IMR-90 (cell line): ENCODE measurements around the gene SPTSSA. TPM values are rescaled to one million over a fixed set of nuclear protein-coding genes. Genes with fewer than 3 reads are reported as not detected.

Experiments used
- ATAC-seq: fragments of 200-7000 bp; cut with Tn5 transposase; 2 replicates; pipeline ENCODE4 v1.9.1; 2020; ENCODE audit warnings: low read depth, mild to moderate bottlenecking, moderate library complexity
- BruUV-seq: library from RNA; stranded (reverse); fragments of 400-500 nt; replicated peaks from 2 replicates; lab custom pipeline; 2021; lab: Mats Ljungman, UMichigan
- CTCF ChIA-PET: fragments of 300-600 bp; formaldehyde crosslinking; extraction: SDS; loops from one replicate; lab custom pipeline; 2021; ENCODE audit warnings: antibody characterized with exemption; lab: Yijun Ruan, JAX
- POLR2A ChIA-PET: fragments of 300-600 bp; sonication (Branson Sonifier 250); formaldehyde crosslinking; loops from one replicate; lab custom pipeline; 2022; ENCODE audit warnings: antibody characterized with exemption; ENCODE audit not compliant: unreplicated experiment; lab: Charles Lee
- DNase-seq: peaks from one replicate; pipeline ENCODE4 v3.0.0; 2013
- H2AFZ ChIP-seq: replicated peaks from 2 replicates; pipeline ENCODE3; 2013; ENCODE audit warnings: low read length, mild to moderate bottlenecking; ENCODE audit not compliant: poor library complexity
- H2AK5ac ChIP-seq: 2 replicates; pipeline ENCODE4 v1.6.1; 2013; ENCODE audit warnings: low read depth, low read length, inconsistent platforms
- H2AK9ac ChIP-seq: replicated peaks from 2 replicates; pipeline ENCODE3; 2013; ENCODE audit warnings: mild to moderate bottlenecking, low read depth, low read length, moderate library complexity; ENCODE audit not compliant: poor library complexity
- H2BK120ac ChIP-seq: 2 replicates; pipeline ENCODE4 v1.6.1; 2013; ENCODE audit warnings: low read depth, low read length, inconsistent platforms
- H2BK15ac ChIP-seq: 3 replicates; pipeline ENCODE4 v1.6.1; 2013; ENCODE audit warnings: low read depth, low read length, inconsistent platforms
- H2BK20ac ChIP-seq: 2 replicates; pipeline ENCODE4 v1.6.1; 2013; ENCODE audit warnings: low read depth, mild to moderate bottlenecking, inconsistent platforms, low read length, moderate library complexity
- H2BK5ac ChIP-seq: 2 replicates; pipeline ENCODE4 v1.6.1; 2013; ENCODE audit warnings: mild to moderate bottlenecking, low read depth, low read length, inconsistent platforms; ENCODE audit not compliant: poor library complexity, severe bottlenecking
- H3K14ac ChIP-seq: replicated peaks from 2 replicates; pipeline ENCODE4 v1.6.1; 2013; ENCODE audit warnings: low read depth, low read length, inconsistent platforms
- H3K18ac ChIP-seq: 2 replicates; pipeline ENCODE4 v1.6.1; 2013; ENCODE audit warnings: low read depth, low read length, control low read depth
- H3K23ac ChIP-seq: 2 replicates; pipeline ENCODE4 v1.6.1; 2013; ENCODE audit warnings: low read depth, low read length, inconsistent platforms
- H3K27ac ChIP-seq: 2 replicates; pipeline ENCODE4 v1.5.1; 2013; ENCODE audit warnings: mild to moderate bottlenecking, control low read depth, low read length; ENCODE audit not compliant: insufficient read depth
- H3K27me3 ChIP-seq: 2 replicates; pipeline ENCODE4 v1.6.1; 2013; ENCODE audit warnings: low read length; ENCODE audit not compliant: control insufficient read depth, insufficient read depth
- H3K36me3 ChIP-seq: 2 replicates; pipeline ENCODE4 v1.6.1; 2013; ENCODE audit warnings: low read length, mixed read lengths; ENCODE audit not compliant: control insufficient read depth, insufficient read depth
- H3K4ac ChIP-seq: 2 replicates; pipeline ENCODE4 v1.6.1; 2013; ENCODE audit warnings: low read depth, low read length, inconsistent platforms
- H3K4me1 ChIP-seq: 2 replicates; pipeline ENCODE4 v1.6.1; 2013; ENCODE audit warnings: low read length, mixed read lengths; ENCODE audit not compliant: control insufficient read depth, insufficient read depth
- H3K4me2 ChIP-seq: 2 replicates; pipeline ENCODE4 v1.6.1; 2013; ENCODE audit warnings: low read depth, mild to moderate bottlenecking, control low read depth, low read length, moderate library complexity
- H3K4me3 ChIP-seq: 2 replicates; pipeline ENCODE4 v1.5.1; 2013; ENCODE audit warnings: low read depth, mild to moderate bottlenecking, control low read depth, low read length, moderate library complexity; ENCODE audit not compliant: insufficient read depth
- H3K56ac ChIP-seq: 2 replicates; pipeline ENCODE4 v1.6.1; 2013; ENCODE audit warnings: low read length, inconsistent platforms; ENCODE audit not compliant: insufficient read depth; ENCODE audit errors: extremely low read depth
- H3K79me1 ChIP-seq, 2 experiments: 2 replicates each; pipeline ENCODE4 v1.6.1; 2013; ENCODE audit warnings: low read length in 2 of 2, inconsistent platforms in 1 of 2, low read depth in 1 of 2
- H3K9ac ChIP-seq: 2 replicates; pipeline ENCODE4 v1.6.1; 2013; ENCODE audit warnings: low read depth, low read length, control low read depth
- H3K9me1 ChIP-seq: 2 replicates; pipeline ENCODE4 v1.6.1; 2013; ENCODE audit warnings: low read length, inconsistent platforms; ENCODE audit not compliant: insufficient read depth
- H3K9me3 ChIP-seq: 2 replicates; pipeline ENCODE4 v1.6.1; 2013; ENCODE audit warnings: low read length; ENCODE audit not compliant: control insufficient read depth, insufficient read depth
- H4K20me1 ChIP-seq: 2 replicates; pipeline ENCODE4 v1.6.1; 2013; ENCODE audit warnings: low read length, inconsistent platforms; ENCODE audit not compliant: insufficient read depth
- H4K5ac ChIP-seq: 2 replicates; pipeline ENCODE4 v1.6.1; 2013; ENCODE audit warnings: mild to moderate bottlenecking, low read depth, low read length, control low read depth
- H4K8ac ChIP-seq, 2 experiments: 2 replicates each; pipeline ENCODE4 v1.6.1; 2013; ENCODE audit warnings: low read depth in 2 of 2, low read length in 2 of 2, control low read depth in 1 of 2, inconsistent platforms in 1 of 2
- H4K91ac ChIP-seq: 2 replicates; pipeline ENCODE4 v1.6.1; 2013; ENCODE audit warnings: low read depth, low read length, inconsistent platforms; ENCODE audit not compliant: insufficient read depth
- BHLHE40 ChIP-seq: fragments of 150-350 bp; IDR thresholded peaks from 2 replicates; pipeline ENCODE4 v1.6.1; 2016; ENCODE audit warnings: mild to moderate bottlenecking, low read depth, low read length
- CEBPB ChIP-seq: IDR thresholded peaks from 2 replicates; pipeline ENCODE4 v1.6.1; 2012; ENCODE audit warnings: low read depth, low read length, improper control_type of control experiment
- CHD1 ChIP-seq: IDR thresholded peaks from 2 replicates; pipeline ENCODE4 v1.6.1; 2012; ENCODE audit warnings: low read depth, low read length, improper control_type of control experiment
- CTCF ChIP-seq: conservative IDR thresholded peaks from 2 replicates; pipeline ENCODE4 v1.5.1; 2012; ENCODE audit warnings: mild to moderate bottlenecking, low read depth, low read length, improper control_type of control experiment
- ELK1 ChIP-seq: fragments of 150-350 bp; IDR thresholded peaks from 2 replicates; pipeline ENCODE4 v1.6.1; 2016; ENCODE audit warnings: low read depth, mild to moderate bottlenecking, low read length, moderate library complexity, borderline replicate concordance
- FOS ChIP-seq: fragments of 150-350 bp; IDR thresholded peaks from 2 replicates; pipeline ENCODE4 v1.6.1; 2016; ENCODE audit warnings: low read depth, low read length
- MAFK ChIP-seq: IDR thresholded peaks from 2 replicates; pipeline ENCODE4 v1.6.1; 2012; ENCODE audit warnings: low read depth, low read length, improper control_type of control experiment
- MAZ ChIP-seq: IDR thresholded peaks from 2 replicates; pipeline ENCODE4 v1.6.1; 2012; ENCODE audit warnings: low read depth, mild to moderate bottlenecking, low read length, improper control_type of control experiment, moderate library complexity, borderline replicate concordance
- MXI1 ChIP-seq: IDR thresholded peaks from 2 replicates; pipeline ENCODE4 v1.6.1; 2012; ENCODE audit warnings: low read depth, mild to moderate bottlenecking, low read length, moderate library complexity, borderline replicate concordance
- NFE2L2 ChIP-seq: fragments of 150-350 bp; IDR thresholded peaks from 2 replicates; pipeline ENCODE4 v1.6.1; 2016; ENCODE audit warnings: low read depth, mild to moderate bottlenecking, low read length
- POLR2A ChIP-seq: IDR thresholded peaks from 2 replicates; pipeline ENCODE4 v1.6.1; 2012; ENCODE audit warnings: mild to moderate bottlenecking, low read depth, low read length
- RAD21 ChIP-seq: IDR thresholded peaks from 2 replicates; pipeline ENCODE4 v1.6.1; 2012; ENCODE audit warnings: low read length, improper control_type of control experiment
- RCOR1 ChIP-seq: IDR thresholded peaks from 2 replicates; pipeline ENCODE4 v1.6.1; 2012; ENCODE audit warnings: mild to moderate bottlenecking, low read length, improper control_type of control experiment; ENCODE audit not compliant: insufficient replicate concordance
- RFX5 ChIP-seq: IDR thresholded peaks from 2 replicates; pipeline ENCODE4 v1.8.0; 2012; ENCODE audit warnings: low read depth, mild to moderate bottlenecking, low read length, moderate library complexity
- SMC3 ChIP-seq: fragments of 150-350 bp; IDR thresholded peaks from 2 replicates; pipeline ENCODE4 v1.6.1; 2016; ENCODE audit warnings: low read depth, mild to moderate bottlenecking, antibody characterized with exemption, low read length, moderate library complexity
- WGBS, 2 experiments: methylation state at CpG; one replicate each; pipeline versions ENCODE4 v1.1.5 to v1.1.7; 2013; ENCODE audit warnings: missing lambda C conversion rate in 2 of 2; ENCODE audit not compliant: insufficient read length in 1 of 2; ENCODE audit errors: extremely low coverage in 2 of 2; 5-methylcytosine and 5-hydroxymethylcytosine counted together
- dilution Hi-C: fragments of 300-500 bp; cut with HindIII; formaldehyde crosslinking; loops from one replicate; pipeline ENCODE4 v1.14.3; 2018; ENCODE audit warnings: low sequenced_read_pairs; ENCODE audit not compliant: unreplicated experiment
- in situ Hi-C: fragments of 300-500 bp; cut with MboI; formaldehyde crosslinking; loops from 3 replicates; pipeline ENCODE4 v1.14.3; 2019; ENCODE audit warnings: low sequenced_read_pairs, inconsistent platforms, mixed read lengths
- intact Hi-C: fragments of 100-400 bp; cut with micrococcal nuclease; formaldehyde crosslinking; loops from 2 replicates; pipeline ENCODE4 v1.10.0; 2022
- polyA plus RNA-seq, 3 experiments: library from polyadenylated mRNA; depleted of rRNA; stranded (reverse); fragments of >200 nt; gene quantifications; 2 replicates each; pipeline ENCODE4 v1.2.3, GENCODE V29; 2012; ENCODE audit warnings: low replicate concordance in 1 of 3
- total RNA-seq: library from RNA; depleted of rRNA; stranded (reverse); fragments of >200 nt; gene quantifications from 2 replicates; pipeline ENCODE4 v1.2.3, GENCODE V29; 2012
- TF ChIP-seq, protein P1 (sequence below): fragments of 150-350 bp; IDR thresholded peaks from 2 replicates; pipeline ENCODE4 v1.6.1; 2017; ENCODE audit warnings: mild to moderate bottlenecking, antibody characterized with exemption, low read length, low read depth

Gene SPTSSA
- total and polyA plus RNA-seq, 2 of the 4 experiments (the other 2 are of a cell fraction): 10.8 to 26.2 TPM

GRCh38 chr14:34387974-34388516 is 74.0 kb downstream of the SPTSSA start:
- no peak overlapping the region for H3K4me2 ChIP-seq
- TF ChIP-seq BHLHE40 (no peak), ELK1 (no peak), MXI1 (no peak), SMC3 (no peak), CHD1 (no peak), MAFK (no peak), CTCF (no peak), RCOR1 (no peak), CEBPB (no peak), MAZ (no peak), FOS (no peak), RFX5 (no peak), POLR2A (no peak), NFE2L2 (no peak), RAD21 (no peak)
- TF ChIP-seq, protein P1, sequence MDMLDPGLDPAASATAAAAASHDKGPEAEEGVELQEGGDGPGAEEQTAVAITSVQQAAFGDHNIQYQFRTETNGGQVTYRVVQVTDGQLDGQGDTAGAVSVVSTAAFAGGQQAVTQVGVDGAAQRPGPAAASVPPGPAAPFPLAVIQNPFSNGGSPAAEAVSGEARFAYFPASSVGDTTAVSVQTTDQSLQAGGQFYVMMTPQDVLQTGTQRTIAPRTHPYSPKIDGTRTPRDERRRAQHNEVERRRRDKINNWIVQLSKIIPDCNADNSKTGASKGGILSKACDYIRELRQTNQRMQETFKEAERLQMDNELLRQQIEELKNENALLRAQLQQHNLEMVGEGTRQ: no peak
- no peak overlapping the region for H2BK120ac ChIP-seq
- no peak overlapping the region for H3K27ac ChIP-seq
- in situ Hi-C loops: no loop called here
- H3K18ac ChIP-seq: no peak overlapping the region
- no peak overlapping the region for H3K4ac ChIP-seq
- WGBS, 2 experiments: no CpG with 5 or more reads among the region's 4 CpGs
- no peak overlapping the region for H4K5ac ChIP-seq
- H2AK5ac ChIP-seq: no peak overlapping the region
- no peak overlapping the region for H2AK9ac ChIP-seq
- H2BK15ac ChIP-seq: no peak overlapping the region
- POLR2A ChIA-PET: no interaction called here
- H3K27me3 ChIP-seq: no peaks in the 10 kb centered on the region; the same call in 1 of the 2 replicates
- H3K9ac ChIP-seq: no peak overlapping the region
- H4K8ac ChIP-seq: no peak overlapping the region
- no peak overlapping the region for H2BK20ac ChIP-seq
- no peaks in the 10 kb centered on the region for H3K36me3 ChIP-seq
- dilution Hi-C loops: no loop called here
- DNase-seq (no peak), ATAC-seq (no peak)
- no peak overlapping the region for H4K91ac ChIP-seq
- no peak overlapping the region for H2BK5ac ChIP-seq
- CTCF ChIA-PET: no interaction called here
- H3K9me3 ChIP-seq: peaks cover 3% of the 10 kb centered on the region
- H3K4me1 ChIP-seq: no peaks in the 10 kb centered on the region
- no peaks in the 10 kb centered on the region for H3K79me1 ChIP-seq
- no peak overlapping the region for H3K14ac ChIP-seq
- no peak overlapping the region for H2AFZ ChIP-seq
- BruUV-seq: no TSS peak
- intact Hi-C loops: no loop called here
- H3K23ac ChIP-seq: no peak overlapping the region
- no peaks in the 10 kb centered on the region for H4K20me1 ChIP-seq
- H3K56ac ChIP-seq: no peak overlapping the region
- no peaks in the 10 kb centered on the region for H3K9me1 ChIP-seq
- H3K4me3 ChIP-seq: no peak overlapping the region
